Epithelial cell of proximal tubule (primary cell): ENCODE measurements around the gene FBXO34. TPM values are rescaled to one million over a fixed set of nuclear protein-coding genes. Genes with fewer than 3 reads are reported as not detected.

Experiments used
- DNase-seq: peaks from one replicate; pipeline ENCODE4 v3.0.0-alpha.2; 2011; ENCODE audit warnings: low read depth
- H3K4me3 ChIP-seq: 2 replicates; pipeline ENCODE4 v1.5.1; 2011; ENCODE audit warnings: low read depth, mild to moderate bottlenecking, low read length
- total RNA-seq: library from RNA; depleted of rRNA; stranded (reverse); fragments of >200 nt; gene quantifications from 2 replicates; pipeline ENCODE4 v1.2.3, GENCODE V29; 2015
- TF ChIP-seq, protein P1 (sequence below): conservative IDR thresholded peaks from 2 replicates; pipeline ENCODE4 v1.5.1; 2012; ENCODE audit warnings: low read depth, mild to moderate bottlenecking, low read length

Gene FBXO34
- total RNA-seq, 1 donor from 2014 or later = 21.3 TPM

DNA sequence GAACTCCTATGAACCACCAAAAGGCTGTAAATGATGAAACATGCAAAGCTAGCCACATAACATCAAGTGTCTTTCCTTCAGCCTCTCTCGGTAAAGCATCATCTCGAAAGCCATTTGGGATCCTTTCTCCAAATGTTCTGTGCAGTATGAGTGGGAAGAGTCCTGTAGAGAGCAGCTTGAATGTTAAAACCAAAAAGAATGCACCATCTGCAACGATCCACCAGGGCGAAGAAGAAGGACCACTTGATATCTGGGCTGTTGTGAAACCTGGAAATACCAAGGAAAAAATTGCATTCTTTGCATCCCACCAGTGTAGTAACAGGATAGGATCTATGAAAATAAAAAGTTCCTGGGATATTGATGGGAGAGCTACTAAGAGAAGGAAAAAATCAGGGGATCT is 79.2 kb downstream of the FBXO34 start:
- H3K4me3 ChIP-seq = no peak overlapping the region
- TF ChIP-seq, protein P1, sequence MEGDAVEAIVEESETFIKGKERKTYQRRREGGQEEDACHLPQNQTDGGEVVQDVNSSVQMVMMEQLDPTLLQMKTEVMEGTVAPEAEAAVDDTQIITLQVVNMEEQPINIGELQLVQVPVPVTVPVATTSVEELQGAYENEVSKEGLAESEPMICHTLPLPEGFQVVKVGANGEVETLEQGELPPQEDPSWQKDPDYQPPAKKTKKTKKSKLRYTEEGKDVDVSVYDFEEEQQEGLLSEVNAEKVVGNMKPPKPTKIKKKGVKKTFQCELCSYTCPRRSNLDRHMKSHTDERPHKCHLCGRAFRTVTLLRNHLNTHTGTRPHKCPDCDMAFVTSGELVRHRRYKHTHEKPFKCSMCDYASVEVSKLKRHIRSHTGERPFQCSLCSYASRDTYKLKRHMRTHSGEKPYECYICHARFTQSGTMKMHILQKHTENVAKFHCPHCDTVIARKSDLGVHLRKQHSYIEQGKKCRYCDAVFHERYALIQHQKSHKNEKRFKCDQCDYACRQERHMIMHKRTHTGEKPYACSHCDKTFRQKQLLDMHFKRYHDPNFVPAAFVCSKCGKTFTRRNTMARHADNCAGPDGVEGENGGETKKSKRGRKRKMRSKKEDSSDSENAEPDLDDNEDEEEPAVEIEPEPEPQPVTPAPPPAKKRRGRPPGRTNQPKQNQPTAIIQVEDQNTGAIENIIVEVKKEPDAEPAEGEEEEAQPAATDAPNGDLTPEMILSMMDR = peak; percentile 6
- DNase-seq = no peak

DNA sequence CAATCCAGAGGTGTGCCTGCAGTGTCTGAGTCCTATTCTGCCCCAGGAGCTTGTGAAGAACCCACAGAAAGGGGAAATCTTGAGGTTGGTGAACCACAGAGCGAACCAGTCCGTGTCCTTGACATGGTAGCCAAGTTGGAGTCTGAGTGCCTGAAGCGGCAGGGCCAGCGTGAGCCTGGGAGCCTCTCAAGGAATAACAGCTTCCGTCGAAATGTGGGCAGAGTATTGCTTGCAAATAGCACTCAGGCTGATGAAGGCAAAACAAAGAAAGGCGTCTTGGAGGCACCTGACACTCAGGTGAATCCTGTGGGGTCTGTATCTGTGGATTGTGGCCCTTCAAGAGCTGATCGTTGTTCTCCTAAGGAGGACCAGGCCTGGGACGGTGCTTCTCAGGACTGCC is 79.9 kb downstream of the FBXO34 start:
- no peak for DNase-seq
- TF ChIP-seq, protein P1 = no peak
- H3K4me3 ChIP-seq = no peak overlapping the region

DNA sequence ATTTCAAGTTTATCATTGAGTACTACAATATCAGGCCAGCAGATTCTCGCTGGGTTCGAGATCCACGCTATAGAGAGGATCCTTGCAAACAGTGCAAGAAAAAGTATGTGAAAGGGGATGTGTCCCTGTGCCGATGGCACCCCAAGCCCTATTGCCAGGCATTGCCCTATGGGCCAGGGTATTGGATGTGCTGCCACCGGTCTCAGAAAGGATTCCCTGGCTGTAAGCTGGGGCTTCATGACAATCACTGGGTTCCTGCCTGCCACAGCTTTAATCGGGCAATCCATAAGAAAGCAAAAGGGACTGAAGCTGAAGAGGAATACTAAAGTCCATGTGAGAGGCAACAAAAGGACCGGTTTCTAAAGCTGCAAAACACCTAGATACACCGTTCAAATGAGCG is 81.0 kb downstream of the FBXO34 start:
- TF ChIP-seq, protein P1 = no peak
- DNase-seq = no peak

DNA sequence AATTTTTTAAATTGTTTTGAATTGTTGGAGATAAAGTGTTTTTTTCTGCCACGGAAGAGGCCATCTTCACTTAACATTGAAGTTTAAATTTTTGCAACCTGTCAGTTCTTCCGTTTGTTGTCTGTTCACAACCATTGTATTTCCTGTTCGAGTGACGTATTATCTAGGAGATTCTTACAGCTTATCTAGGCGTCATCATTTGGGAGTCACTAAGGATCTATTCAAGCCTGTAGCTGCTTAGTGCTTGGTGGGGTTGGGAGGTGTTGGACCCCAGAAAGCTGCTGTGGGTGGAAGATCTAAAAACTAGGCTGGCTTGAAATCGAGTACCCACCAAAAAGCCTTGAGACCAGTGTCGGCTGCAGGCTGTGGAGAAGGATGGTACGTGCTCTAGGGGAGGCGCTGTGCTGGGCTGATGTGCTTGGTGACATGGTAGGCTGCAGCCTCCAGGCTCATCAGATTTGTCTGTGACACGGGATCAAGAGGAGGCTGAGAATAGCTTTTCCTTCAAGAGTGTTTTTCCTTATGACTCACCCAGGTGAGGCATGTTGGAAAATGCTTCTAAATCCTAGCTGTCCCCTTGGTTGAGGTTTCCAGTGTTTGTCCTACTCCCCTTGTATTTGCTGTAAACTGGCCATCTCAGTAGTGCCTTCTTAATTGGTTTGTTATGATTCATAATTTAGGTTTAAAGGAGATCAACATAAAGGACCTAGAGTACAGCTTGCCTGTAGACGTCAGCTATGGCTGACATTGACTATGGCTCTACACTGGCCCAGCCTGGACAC is 82.7 kb downstream of the FBXO34 start:
- H3K4me3 ChIP-seq = no peak overlapping the region
- no peak for DNase-seq
- TF ChIP-seq, protein P1 = no peak

More for the DNA sequence above, 81.0 kb downstream of the FBXO34 start:
- H3K4me3 ChIP-seq = no peak overlapping the region

GRCh38 chr14:55354500-55354899 is 83.3 kb downstream of the FBXO34 start:
- no peak for DNase-seq
- H3K4me3 ChIP-seq = no peak overlapping the region
- TF ChIP-seq, protein P1 = peak; percentile 86

DNA sequence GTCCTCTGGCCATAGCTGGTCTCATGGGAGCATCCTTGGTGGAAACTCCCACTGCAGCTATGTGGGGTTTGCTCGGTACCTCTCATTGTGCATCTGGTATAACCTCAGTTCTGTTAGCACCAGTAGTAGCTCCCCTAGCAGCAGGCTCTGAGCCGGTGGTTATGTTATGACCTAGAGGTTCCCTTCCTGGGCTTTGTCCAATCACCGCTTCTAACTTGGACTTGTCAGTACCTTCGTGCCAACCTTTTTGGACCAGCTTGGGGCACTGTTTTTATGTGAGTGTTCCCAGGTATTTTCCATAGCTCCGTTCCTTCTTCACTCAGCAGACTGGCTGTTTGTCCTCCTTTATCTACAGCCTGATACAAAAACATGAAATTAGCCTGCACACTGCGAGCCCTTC is 84.7 kb downstream of the FBXO34 start:
- DNase-seq = no peak
- no peak overlapping the region for H3K4me3 ChIP-seq
- TF ChIP-seq, protein P1 = no peak

DNA sequence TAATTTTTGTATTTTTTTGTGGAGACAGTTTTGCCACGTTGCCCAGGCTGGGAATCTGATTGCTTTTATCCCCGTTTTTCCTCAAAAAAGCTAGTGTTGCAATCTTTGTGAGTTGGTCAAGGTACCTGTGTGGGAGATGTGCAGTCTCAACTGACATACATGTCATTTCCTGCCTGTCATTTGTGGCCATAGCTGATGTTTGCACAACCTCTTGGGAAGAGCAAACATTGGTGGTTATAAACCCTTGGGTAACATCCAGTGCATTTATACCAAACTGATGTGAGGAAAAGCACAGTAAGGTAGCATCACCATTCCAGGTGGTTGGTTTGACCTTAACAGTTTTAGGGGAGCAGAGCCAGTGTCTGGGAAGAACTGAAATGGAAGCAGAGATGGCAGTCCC is 85.7 kb downstream of the FBXO34 start:
- no peak overlapping the region for H3K4me3 ChIP-seq
- TF ChIP-seq, protein P1 = no peak
- no peak for DNase-seq
